T47D (cell line): ENCODE data around the gene HSD17B3.

Experiments used
- DNase-seq, 2 experiments: peaks; one replicate each; pipeline versions ENCODE4 v3.0.0 to v3.0.0-alpha.2; 2011 to 2012; ENCODE audit warnings: low read depth in 1 of 2, low spot score in 1 of 2
- JUND ChIP-seq: IDR thresholded peaks from 2 replicates; pipeline ENCODE4 v1.6.1; 2012; ENCODE audit warnings: low read depth
- in situ Hi-C: cut with HindIII; loops from 2 replicates; pipeline ENCODE4 v1.10.0; 2016; ENCODE audit warnings: low sequenced_read_pairs, low pct_unique_long_range_greater_than_20kb

The HSD17B3 gene

DNA sequence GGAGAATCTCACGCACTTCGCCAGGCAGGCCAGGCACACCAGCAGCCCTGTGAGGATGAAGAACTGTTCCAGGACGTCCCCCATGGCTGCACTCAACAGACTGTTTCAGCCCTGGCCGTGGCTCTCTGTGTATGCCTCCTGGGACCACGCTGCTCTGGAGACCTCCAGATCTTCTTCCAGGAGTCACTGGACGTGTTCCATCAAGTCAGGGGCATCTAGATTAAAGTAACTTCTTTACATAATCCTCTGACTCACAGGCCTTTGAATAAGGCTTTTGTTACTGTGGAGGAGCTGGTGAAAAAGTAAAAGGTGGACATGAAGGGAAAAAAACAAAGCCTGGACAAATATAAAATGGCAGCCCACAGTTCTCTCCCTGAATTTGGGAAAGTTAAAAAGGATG lies at the start of gene HSD17B3:
Gene HSD17B3 (minus strand): TSS at position 156 of the 400 bp plus-strand sequence. CDS start 72 bp downstream, at position 84.
- in situ Hi-C loops, result no loop called here
- no peak for DNase-seq
- no peak for TF ChIP-seq JUND

DNA sequence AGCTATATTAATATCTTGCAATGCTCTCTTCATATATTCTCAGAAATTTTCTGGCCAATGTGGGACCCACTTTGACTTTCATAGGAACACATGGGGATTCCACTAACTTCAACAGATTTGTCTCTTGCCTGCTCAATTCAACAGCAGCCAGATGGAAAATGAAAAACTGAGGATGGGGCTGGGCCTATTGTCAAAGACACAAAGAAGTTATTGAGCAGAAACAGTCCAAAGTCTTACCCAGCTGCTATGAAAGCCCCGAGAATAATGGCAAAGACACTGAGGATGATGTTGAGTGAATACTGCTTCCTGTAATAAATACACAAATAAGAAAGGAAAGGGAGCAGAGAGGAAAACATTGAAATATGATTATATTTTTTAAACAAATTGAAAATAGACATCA lies 48.9 kb upstream of the HSD17B3 start:
- TF ChIP-seq JUND, result no peak
- no peak for DNase-seq
- in situ Hi-C loops, result no loop called here

DNA sequence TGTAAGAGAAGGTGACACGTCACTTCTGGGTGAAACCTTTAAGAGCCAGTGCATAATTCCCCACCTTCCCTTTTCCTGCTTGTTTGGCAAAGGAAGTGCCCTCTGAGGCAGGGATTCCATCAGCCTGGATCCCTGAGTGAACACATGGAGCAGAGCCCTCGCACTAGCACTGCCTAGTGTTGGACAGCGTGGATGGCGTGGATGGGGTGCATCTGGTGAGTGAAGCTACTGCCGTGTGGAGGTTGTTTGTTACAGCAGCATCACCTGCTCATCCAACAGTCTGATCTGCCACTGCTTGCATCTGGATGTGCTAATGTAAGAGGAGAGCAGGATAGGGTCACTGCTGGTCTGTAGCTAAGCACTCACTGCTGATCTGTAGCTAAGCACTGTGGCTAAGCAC lies 46.3 kb upstream of the HSD17B3 start:
- TF ChIP-seq JUND, result no peak
- no peak for DNase-seq
- in situ Hi-C loops, result no loop called here

DNA sequence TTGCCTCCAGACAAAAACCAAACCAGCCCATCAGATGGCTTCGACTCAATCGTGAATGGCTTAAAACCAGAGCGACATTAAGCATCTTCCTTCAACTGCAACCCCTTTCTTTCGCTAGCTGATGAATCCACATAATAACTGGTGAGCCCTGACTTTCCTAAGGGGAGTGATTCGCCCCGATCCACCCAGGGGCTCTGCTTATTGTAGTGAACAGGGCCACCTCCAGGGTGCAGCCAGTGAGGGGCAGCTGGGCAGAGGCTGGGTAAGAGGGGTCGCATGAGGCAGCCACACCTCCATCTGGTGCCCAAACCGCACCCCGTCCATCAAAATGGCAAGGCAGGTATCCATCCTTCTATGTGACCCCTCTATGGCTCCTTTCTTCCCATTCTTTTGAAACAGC lies 43.6 kb upstream of the HSD17B3 start:
- TF ChIP-seq JUND, result no peak

DNA sequence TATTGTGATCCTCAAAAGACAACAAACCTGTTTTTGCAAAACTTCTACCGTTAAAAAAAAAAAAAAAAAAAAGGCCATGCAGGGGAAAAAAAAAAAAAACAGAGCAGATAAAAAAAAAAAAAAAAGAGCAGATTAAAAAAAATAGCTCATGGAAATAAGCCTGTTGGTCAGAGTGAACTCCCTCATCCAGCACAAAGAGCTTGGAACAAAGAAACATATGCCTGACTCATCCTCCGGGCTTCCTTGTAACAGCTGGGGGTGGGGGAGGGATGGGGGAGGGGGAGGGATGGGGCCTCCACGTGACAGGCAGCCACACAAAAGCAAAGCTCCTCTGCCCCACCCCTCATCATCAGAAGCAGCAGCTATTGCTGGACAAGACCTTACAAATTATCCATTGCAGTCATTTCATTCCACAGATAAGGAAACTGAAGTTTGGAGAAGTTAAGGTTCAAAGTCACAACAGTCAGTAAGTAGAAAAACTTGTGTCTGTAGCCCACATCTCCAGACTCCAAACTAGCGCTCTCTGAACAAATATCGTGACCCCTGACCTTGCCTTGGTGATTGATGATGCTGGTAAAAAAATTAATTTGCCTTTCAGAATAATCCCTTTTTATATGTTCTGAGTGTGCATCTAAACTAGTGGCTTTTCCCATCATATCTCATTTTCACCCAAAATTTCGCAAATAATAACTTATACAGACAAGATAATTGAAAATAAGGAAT lies 42.6 kb upstream of the HSD17B3 start:
- in situ Hi-C loops, result no loop called here
- DNase-seq, result peak in 1 of 2 experiments; percentile 11
- TF ChIP-seq JUND, result no peak

More for the DNA sequence above, 43.6 kb upstream of the HSD17B3 start:
- in situ Hi-C loops, result no loop called here
- no peak for DNase-seq

DNA sequence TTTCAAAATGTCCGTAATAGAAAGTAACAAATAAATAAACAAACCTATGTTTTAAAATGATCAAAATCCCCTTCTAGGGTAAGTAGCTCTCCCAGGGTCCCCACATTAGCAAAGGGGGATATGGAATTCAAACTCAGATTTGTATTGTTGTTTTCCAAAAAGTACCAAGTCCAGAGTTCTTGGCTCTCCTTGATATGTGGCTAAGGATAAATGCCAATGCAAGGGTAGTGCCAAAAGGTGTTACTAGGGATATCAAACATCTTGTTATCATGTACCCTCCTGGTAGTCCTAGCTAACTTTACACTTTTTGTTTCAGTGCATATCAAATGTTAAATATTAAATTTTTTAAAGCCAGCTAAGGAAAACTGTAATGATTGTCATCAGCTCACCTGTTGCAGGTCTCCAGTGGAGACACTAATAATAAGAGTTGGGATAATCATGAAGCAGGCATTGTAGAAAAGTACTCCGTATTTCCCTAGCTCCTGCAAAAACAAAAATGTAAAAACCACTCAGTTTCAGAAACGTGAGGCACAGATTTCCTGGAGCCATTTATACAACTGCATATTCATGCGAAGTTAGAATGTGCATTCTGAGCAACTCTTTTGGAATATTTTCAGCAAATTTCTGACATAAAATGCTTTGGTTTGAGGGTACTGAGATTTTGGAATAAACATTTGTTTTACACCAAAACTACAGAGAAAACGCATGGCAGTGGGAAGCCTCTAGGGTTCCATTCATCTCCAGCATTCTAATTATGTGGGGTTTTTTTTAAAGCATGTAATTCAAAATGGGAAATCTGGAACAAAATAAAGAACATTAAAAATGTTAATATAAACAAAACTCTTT lies 41.8 kb upstream of the HSD17B3 start:
- TF ChIP-seq JUND, result no peak
- DNase-seq, result no peak
- in situ Hi-C loops, result no loop called here

DNA sequence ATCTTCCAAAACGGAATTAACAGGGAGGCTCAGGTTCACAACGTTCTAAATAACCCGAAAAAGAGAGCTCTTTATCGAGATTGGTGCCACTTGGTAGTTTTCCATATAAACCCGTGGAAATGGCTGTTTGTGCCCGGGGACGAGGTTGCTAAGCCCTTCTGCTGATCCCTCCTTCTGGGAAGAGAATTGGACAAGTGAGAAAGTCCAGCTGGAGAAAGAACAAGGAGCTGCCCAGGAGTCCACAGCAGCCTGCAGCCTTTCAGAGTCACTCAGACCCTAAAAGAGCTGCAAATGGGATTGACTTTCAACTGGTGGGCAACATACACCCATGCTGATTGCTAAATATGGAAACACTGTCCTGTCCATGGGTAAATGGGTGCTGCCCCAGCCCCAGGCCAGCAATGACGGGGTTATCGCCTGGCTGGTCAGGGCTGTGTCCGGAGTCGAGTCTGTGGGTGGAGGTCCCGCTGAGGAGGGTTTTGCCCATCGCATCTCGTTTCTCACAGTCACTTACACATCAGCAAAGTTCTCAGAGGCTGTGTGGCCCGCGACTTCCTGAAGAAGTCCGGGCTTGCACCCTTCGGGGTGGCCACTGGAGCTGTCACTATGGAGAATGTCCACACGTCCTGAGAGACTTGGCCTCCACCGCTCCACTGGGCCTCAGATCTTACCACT lies 40.7 kb upstream of the HSD17B3 start:
- no peak for DNase-seq
- in situ Hi-C loops, result no loop called here
- no peak for TF ChIP-seq JUND

DNA sequence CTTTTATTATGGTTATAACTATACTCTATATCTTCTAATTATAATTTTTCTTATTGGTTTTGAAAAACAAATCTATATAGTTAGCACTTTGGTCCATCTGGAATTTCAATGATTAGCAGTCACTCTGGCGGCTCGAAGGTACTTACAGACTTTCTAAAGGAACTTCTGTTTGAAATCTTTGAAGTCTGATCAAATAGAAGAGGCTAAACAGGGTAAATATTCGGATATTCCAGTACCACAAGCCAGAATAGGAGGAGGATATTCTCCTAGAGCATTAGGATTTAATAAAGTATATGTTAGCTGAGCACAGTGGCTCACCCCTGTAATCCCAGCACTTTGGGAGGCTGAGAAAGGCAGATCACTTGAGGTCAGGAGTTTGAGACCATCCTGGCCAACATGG lies 38.7 kb upstream of the HSD17B3 start:
- TF ChIP-seq JUND, result no peak
- in situ Hi-C loops, result no loop called here
- no peak for DNase-seq

DNA sequence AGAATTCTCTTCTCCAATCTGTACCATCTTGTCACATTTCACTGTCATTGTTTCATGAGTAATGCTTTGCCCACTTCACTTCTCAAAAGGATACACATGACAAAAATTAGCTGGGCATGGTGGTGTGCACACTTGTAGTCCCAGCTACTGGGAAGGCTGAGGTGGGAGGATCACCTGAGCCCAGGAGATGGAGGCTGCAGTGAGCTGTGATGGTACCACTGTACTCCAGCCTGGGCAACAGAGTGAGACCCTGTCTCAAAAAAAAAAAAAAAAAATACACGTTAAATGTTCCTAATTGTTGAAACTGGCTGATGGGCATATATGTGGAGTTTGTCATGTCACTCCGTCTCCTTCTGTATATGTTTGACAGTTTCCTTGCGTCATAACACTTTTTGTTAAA lies 36.3 kb upstream of the HSD17B3 start:
- no peak for DNase-seq
- TF ChIP-seq JUND, result no peak
- in situ Hi-C loops, result no loop called here

DNA sequence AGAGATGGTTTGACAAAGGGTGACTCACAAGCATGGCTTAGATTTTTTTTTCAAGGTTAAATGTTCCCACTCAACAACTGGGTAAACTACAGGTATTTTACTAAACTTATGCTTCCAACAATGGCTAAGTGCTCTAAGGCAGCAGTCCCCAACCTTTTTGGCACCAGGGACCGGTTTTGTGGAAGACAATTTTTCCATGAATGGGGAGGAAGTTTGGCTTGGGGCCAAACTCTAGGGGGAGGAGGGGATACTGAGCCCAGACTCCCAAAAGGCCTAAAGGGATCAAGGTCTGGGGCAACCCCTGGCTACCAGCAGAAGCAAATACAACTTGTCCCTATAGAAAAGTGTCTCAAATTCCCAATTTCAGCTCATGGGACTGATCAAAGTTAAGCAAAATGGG lies 32.0 kb upstream of the HSD17B3 start:
- in situ Hi-C loops, result no loop called here
- TF ChIP-seq JUND, result no peak
- DNase-seq, result no peak

DNA sequence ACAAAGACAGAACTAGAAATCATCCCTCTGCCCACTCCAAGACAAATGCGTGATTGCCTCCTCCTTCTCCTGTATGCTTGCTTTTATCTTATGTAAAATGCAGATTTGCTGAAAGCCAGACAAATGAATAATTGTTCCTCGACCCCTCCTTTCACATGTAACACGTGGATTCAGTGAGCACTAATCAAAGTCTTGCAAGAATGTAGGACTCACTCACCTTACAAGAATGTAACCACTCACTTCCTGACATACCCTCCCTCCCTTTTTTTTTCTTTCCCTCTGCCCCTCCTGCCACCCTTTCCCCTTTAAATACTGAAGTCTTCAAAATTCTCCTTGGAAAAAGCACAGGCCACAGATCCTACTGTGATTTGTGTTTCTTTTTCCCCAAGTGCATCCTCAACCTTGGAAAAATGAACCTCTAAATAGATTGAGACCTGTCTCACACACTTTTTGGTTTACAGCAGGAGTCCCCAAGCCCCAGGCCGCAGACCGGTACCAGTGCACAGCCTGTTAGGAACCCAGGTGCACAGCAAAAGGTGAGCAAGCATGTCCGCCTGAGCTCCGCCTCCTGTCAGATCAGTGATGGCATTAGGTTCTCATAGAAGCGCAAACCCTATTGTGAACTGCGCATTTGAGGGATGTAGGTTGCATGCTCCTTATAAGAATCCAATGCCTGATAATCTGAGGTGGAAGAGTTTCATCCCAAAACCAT lies 29.4 kb upstream of the HSD17B3 start:
- in situ Hi-C loops, result no loop called here
- DNase-seq, result no peak
- no peak for TF ChIP-seq JUND

DNA sequence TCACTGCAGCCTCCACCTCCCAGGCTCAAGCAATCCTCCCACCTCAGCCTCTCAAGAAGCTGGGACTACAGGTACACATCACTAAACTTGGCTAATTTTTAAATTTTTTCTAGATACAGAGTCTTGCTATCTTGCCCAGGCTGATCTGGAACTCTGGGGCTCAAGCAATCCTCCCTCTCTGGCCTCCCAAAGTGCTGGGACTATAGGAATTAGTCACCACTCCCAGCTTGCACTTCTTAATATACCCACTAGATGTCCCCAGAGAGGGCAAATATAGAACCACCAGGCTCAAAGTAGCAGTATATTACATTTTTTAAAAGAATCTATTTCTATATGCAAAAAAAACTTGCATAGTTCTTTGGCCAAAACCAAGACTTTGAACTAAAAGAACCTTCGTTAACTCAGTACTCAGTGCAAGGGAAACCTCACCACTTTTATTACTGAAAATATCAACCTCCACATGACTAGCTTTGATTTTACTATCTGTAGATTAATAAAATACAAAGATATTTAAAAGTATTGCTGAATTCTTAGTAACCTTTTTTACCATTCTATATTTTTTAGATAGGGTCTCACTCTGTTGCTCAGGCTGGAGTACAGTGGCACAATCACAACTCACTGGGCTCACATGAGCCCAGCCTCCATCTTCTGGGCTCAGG lies 25.8 kb upstream of the HSD17B3 start:
- TF ChIP-seq JUND, result no peak
- in situ Hi-C loops, result no loop called here
- DNase-seq, result peak; percentile 16 to 52
